ENCODE data around the gene CHCHD10.

CHCHD10 gene

DNA sequence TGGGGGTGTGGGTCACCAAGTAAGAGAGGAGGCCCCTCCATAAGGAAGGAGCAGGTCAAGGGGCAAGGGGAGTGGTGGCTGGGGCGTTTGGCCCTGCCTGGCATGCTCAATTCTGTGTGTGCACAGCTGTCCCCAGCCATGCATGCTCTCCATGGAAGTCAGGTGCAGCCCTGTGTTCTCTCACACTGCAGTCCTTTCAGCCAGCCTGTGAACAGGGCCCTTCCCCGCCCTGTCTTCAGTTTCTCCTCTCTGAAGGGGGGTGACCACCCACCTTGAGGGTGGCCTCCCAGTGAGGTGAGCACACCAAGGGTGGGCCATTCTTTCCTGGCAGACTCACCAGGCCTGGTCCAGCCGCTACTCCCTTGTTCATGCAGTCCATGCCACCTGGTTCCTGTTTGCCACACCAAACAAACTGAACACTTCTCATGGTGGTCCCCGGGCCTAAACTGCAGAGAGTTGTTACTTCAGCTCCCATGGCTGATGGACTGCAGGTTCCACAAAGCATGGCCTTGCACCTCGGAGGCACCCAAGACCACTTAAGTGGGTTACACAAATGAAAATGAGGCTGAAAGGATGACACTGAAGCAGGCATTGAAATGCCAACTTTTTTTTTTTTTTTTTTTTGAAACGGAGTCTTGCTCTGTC is 1.7 kb upstream of the CHCHD10 start:
- DNase-seq: no peak

DNA sequence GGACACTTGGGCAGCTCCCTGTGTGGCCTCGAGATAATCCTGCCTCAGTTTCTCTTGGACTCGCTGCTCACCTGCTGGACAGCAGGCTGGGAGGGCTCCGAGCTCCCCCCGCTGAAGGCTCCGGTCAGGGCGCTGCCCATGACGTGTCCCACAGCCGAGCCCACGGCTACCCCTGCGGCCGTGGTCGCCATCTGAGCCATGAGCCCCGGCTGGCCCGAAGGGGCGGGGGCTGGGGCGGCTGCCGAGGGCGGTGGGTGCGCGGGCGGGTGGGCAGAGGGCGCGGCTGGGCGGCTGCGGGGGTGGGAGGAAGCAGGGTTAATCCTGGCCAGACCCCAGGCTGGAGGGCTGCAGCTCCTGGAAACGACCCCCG is 484 bp downstream of the CHCHD10 start:
- no peak for DNase-seq

DNA sequence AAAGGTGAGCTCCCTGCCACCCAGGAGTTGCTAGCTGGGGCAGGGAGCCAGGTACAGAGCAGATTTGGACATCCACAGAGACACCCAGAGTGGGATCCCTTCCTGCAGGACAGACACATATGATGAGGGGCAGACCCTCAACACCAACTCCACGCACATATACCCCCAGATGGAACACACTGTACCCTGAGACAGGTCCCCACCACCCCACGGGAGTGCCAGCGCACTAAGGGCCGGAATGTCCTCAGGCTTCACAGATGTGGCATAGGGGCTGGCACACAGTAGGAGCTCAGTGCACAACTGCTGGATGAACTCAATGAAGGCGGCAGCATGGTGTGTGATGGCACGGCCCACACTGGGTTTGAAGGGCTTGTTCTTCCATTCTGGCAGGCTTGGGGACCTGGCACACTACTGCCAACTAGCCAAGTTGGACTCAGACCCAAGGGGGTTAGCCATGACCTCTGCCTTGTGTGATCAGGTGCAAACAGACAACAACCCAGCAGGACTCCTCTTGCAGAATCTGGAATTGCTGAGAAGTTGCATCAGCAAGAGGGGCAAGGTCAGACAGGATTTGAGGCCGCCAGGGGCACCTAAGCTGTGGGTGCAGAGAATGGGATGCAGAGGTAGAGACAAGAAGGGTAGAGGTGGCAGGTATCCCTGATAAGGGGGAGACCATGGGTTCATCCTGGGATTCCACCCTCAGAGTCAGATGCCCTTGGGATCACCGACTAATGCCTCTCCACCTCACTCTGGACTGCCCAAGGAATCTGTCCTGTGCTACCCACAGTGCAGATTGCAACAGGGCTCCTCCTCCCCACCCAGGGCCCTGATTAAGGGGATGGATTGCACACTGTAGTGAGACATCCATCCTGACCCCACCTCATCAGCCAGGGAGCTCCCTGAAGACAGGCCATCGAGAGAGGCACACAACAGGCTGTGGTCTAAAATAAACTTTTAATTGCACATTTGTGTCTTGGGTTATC is 2.6 kb downstream of the CHCHD10 start:
- no peak for DNase-seq

DNA sequence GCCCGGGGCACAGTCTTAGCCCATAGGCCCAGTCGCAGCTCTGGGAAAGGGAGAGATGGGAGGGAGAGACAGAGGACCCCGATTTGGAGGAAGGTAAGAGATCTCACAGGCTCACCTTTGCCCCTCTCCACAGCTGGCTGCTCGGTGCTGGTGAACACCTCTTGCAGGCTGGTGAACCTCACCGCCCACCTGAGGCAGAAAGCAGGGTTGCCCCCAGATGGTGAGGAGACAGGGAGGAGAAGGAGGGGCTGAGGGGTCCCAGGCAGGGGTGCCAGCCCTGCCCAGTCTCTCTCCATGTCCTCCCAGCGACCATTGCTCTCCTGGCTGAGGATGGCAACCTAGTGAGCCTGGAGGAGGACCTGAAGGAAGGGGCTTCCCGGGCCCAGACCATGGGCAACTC is 3.8 kb downstream of the CHCHD10 start:
- no peak for DNase-seq

DNA sequence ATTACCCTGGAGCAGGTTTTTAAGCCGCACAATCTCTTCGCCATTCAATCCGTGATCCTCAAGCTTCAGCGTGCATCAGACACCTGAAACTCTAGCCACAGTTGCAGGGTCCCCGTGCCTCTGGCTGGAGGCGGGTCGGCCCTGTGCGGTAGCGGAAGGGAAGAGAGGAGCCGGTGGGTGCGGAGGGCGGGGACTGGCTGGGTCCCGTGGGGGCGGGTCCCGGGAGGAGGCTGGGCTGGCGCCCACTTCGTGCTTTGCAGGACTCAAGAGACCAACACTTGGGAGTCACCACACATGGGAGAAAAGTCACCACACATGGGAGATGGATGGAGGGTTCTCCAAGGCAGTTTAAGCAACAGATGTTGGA is 4.2 kb downstream of the CHCHD10 start:
- no peak for DNase-seq

DNA sequence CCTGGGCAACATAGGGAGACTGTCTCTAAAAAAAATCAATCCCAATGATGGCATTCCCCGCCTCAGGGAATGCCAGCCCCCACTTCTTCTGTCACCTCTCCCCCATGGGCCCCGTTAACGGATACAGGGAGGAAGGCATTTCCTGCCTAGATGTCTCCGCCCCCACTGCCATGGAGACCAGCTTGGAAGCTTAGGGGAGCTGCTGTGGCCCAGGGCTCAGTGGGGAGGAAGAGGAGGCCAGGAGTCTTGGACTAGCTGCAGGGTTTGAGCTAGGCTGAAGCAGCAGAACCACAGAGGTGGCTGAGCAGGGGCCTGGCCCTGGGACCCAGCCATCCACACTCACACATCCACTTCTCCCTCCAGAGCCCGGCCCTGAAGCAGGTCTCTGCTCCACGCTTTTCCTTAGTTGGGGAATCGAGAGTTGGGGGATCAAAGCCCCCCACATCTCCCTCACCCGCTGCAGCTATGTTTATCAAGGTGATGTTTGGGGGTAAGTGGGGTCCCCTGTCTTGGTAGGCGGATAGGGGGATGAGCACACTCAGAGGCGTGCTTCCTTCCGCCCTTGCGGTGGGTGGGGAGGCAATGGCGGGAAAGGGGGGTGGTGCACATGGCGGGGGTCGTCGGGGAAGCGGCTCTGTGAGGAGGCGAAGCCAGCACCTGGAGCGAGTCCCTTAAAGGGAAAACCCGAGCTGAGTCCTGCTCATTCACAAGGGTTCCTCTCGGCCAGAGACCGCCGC is 4.8 kb downstream of the CHCHD10 start, which contains the start of gene C22orf15:
Gene C22orf15, plus strand, starts transcription at position 149 of the 737 bp plus-strand sequence. Its CDS starts 317 bp downstream, at position 466.
- DNase-seq: no peak

DNA sequence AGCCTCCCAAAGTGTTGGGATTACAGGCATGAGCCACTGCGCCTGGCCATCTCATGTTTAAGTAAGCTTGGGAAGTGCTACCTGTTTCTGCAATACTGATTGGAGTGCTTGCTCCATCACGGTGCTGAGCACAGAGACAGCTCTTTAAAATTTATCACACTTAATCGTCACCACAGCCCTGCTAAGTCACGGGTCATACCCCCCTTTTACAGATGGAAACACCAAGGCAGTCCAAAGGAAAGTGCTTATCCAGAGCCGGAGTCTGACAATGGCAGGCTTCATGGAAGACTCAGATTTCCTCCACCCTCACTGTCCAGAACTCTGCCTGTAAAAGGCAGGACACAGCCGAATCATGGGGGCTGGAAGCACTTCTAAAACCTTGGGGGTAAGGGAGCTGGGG is 7.7 kb downstream of the CHCHD10 start:
- no peak for DNase-seq

DNA sequence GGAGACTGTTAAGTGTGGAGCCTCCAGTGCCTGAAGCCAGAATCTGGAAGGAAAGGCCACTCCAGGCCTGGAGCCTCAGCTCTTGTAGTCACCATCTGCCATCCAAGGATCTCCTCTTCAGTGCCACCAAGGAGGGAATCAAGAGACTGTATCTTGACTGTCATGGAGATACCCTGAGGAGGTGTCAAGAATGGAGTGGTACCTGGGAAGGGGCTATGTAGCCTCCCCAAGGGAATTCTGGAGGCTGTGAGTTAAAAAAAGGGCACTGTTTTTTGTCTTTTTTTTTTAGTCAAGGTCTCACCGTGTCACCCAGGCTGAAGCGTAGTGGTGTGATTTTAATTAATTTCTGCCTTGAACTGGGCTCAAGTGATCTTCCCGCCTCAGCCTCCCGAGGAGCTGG is 8.2 kb downstream of the CHCHD10 start:
- DNase-seq: no peak

DNA sequence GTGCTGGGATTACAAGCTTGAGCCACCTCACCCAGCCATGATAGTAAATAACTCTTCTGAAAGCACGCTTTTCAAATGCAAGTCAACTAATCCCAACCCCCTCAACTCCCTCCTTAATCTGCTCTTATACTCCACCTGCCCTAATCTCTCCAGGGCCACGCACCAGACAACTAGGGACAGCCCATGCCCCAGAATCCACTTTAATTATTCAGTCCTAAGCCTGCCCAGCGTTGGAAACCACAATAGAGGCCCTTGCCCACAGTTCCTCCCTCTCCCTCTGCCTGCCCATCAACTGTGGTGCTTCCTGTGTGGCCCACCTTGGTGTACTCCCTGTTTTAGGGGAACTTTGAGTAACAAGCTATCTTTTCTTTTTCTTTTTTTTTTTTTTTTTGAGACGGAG is 10.9 kb downstream of the CHCHD10 start:
- DNase-seq: no peak

DNA sequence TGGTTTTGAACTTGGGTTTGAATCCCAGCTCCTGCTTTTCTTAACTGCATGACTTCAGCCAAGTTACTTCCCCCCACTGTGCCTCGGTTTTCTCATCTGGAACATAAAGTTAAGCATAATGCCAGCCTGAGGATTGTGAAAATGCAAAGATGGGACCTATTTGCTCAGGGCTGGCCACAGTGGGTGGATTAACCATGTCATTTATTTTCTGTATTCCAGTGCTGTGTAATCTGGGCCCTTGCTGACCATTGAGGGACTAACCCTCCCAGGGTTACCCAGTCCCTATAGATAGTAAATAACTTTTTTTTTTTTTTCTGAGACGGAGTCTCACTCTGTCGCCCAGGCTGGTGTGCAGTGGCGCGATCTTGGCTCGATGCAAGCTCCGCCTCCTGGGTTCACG is 12.1 kb downstream of the CHCHD10 start:
- DNase-seq: no peak

DNA sequence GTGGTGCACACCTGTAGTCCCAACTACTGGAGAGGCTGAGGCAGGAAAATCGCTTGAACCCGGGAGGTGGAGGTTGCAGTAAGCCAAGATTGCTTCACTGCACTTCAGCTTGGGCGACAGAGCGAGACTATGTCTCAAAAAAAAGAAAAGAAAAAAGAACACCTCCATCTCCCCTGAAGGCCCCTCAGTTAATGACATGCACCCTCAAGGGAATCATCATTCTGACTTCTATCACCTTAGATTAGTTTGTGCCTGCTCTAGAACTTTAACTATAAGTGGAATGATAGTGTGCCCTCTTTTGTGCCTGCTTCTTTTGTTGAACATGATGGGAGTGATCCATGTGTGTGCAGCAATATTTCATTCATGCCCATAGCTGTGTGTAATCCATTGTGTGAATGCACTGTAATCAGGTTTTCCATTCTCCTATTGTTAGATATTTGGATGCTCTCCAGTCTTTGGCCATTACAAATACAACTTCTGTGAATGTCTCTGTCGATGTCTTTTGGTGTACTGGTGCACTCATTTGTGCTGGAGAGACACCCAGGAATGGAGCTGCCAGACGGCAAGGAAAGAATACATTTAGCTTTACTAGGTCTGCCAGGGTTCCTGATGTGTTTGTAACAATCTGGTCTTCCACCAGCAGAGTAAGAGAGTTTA is 12.7 kb downstream of the CHCHD10 start:
- no peak for DNase-seq

DNA sequence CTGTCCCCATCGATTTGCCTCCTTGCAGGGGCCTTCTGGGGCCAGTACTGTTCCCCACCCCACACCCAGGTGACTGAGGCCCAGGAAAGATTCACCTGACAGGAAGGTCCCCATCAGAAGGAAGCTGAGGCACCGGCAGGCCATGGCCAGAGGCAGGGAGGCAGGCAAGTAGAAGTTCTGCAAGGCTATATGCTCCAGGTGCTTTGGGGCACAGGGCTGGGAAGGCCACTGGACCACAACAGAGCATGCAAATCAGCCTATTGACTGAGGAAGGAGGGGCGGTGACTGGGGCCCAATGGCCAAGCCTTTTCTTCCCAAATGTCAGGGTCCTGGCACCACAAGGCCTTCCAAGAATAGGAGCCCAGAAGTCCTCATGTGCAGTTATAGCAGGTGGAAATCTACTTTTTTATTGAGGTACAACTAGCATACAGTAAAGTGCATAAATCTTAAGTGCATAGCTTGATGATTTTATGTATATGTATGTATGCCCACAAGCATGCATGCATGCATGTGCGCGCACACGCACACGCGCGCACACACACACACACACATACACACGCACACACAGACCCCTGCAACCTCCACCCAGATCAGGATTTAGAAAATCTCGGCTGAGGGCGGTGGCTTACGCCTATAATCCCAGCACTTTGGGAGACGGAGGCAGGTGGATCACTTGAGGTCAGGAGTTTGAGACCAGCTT is 13.4 kb downstream of the CHCHD10 start, which contains the start of gene VPREB3:
Gene VPREB3, minus strand, starts transcription at position 206 of the 700 bp plus-strand sequence. Its CDS starts 62 bp downstream, at position 144.
- DNase-seq: no peak

DNA sequence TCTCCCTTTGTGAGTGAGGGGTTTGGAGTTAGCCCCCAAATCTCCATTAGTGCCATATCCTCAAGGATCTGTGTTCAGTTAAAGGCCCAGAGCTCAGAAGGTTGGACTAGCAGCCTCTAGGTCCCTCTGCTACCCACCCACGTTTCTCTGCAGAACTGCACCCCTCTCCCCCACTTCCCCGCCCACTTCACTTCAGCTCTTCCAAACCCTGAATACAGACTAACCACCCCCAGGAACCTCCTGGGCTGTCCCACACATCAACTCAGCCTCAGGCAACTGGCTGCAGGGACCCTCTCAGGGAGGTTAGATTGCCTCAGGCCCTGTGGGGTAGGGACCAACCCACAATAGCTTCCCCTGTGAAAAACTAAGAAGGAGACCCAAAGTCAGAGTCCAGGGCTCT is 14.4 kb downstream of the CHCHD10 start:
- no peak for DNase-seq

DNA sequence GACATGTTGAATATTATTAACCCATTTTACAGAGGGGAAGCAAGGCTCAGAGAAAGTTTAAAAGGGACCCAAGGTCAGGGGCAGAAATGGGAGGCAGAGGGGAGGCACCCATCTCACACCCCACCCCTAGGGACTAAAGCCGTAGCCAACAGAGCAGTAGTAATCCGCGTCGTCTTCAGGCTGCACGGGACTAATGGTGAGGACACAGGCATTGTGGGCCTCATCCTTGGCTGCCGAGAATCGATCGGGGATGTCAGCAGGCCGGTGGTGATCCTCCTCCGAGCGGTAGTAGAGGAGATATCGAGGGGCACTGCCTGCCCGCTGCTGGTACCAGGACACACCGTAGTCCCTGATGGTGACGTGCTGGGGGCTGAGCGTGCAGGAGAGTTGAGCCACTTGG is 15.0 kb downstream of the CHCHD10 start:
- DNase-seq: no peak

DNA sequence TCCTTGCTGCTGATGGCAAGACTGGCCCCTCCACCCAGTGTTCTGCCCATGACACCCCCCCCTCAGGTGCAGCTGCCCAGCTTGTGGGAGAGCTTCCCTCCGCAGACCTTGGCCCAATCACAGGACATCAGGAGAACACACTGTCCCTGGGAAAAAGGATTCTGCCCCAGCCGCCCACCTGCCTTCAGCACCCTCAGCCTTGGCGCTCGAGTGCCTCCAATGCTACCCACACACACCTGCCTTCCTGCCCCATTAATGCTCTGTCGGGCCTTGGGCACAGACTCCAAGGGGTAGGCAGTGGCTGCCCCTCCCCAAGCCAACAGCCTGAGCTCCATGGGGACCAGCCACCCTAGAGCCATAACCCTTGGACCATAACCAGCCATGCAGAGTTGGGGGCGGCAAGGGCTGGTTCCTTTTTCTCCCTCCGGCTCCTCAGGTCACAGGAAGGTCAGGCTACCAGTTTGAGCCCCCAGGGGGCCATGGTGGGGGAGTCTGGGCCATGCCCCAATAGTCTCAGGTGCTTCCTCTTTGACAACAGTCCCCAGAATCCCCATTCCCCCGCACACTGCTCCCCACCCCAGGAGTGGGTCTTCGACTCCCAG is 15.6 kb downstream of the CHCHD10 start:
- no peak for DNase-seq

DNA sequence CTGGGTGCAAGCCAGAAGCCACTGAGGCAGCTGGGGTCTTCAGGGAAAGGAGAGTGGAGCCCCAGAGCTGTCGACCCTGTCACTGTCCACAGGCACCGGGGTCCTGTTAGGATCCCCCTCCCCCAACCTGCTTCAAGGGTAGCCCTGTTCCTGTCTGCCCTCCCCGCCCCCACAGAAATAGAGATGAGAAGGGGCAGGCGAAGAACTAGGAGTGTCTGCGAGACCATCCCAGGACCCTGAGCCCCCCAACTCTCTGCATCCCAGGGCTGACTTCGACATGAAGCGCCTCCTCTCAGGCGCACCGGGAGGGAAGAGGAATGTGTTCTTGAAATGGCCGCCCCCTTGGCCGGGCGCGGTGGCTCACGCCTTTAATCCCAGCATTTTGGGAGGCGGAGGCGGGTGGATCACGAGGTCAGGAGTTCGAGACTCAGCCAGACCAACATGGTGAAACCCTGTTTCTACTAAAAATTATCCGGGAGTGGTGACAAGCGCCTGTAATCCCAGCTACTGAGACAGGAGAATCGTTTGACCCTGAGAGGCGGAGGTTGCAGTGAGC is 16.3 kb downstream of the CHCHD10 start:
- DNase-seq: no peak

DNA sequence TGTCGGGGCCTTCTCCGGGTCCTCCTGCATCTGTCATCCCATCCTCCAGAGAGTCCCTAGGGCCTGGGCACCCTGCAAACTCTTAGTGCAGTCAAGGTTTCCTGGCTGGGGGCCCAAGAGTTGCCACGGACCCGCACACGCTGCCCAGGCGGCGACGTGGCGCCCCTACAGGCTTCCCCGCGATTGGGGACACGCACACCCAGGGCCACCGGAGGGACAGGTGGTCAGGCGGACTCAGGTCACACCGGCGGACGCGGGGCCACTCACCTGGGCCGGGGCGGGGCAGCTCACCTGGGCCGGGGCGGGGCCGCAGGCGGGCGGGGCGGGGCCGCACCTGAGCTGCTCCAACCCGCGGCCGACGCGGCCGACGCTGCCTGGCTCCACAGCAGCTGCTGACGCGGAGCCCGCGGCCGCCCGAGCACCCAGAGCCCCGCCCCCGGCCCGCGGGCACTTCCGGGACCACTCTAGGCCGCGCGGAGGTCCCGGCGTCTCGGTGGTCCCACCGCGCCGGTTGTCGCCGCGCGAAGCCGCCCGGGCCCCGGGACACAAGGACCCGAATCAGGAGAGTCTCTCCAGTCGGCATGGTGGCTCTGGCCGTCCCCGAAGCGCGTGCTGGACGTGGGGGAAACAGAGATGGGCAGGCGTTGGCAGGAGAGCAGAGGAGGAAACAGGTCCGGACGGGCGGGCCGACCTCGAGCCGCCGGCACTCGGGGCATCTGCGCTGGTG is 16.9 kb downstream of the CHCHD10 start, which contains the start of gene ZNF70:
Gene ZNF70, minus strand, starts transcription at position 399 of the 727 bp plus-strand sequence. CDS start 5,972 bp downstream, outside the sequence.
- DNase-seq: no peak

DNA sequence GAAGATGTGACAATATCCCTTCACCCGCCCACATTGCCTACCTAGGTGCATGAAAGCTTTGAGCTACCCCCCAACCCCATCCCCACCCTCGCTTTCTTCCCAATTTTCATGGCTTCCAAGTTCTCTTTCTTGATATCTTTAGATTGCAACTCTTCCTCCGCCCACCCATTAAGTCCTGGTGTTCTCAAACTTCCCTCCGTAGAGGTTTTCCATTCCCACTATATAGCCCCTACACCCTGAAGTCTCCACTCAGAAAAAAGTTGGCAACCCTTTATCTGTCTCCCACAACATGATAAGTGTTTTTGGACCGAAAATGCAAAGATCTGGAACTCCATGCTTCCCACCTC is 17.4 kb downstream of the CHCHD10 start:
- no peak for DNase-seq

DNA sequence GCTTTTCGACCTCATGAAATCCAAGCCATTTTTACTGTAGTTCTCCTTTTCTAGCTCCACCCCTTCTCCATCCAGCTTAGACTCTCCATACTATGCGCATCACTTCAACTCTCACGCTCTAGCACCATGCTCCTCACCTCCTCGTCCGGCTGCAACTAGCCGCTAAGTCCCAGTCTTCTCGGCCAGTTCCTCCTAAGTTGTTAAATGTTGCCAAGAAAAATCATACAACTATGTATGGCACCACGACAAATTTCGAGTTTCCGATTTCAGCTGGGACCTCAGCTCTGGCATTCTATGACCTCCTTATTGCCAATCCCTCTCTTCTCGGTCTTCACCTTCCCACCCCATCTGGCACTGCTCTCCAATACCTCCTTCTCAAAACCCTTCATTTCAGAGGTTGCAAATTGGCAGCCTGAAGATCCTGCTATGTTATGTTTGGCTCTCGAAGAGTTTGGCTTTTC is 17.9 kb downstream of the CHCHD10 start:
- DNase-seq: no peak

DNA sequence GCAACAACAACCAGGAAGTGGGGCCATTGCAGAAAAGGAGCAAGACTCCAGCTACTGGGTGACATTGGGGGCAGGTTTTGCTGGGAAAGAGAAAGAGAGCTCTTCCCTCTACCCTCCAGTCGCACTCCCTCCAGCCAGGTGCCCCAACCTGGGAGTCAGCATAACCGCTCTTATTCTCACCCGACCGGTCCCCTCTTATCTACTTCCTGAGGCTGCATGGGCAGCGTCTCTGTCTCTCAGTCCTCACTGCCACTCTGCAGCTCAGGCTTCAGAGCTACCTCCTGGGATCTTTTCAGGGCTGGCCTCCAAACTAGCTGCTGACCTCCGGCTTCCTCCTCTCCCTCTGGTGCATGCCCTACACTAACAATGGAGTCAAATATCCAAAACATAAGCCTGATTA is 22.0 kb downstream of the CHCHD10 start:
- no peak for DNase-seq

DNA sequence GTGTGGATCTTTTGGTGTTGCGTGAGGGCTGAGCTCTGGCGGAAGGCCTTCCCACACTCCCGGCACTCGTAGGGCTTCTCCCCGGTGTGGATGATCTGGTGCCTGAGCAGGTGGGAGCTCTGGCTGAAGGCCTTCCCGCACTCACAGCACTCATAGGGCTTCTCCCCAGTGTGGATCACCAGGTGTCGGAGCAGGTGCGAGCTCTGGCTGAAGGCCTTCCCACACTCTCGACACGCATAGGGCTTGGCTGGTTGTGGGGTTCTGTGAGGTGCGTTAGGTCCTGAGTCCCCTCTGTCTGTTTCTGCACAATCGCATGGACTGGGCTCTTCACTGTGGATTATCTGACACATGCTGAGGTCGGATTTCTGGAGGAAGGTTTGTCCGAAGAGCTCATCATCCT is 23.3 kb downstream of the CHCHD10 start:
- DNase-seq: no peak
